GM18951 (cell line): ENCODE data around the gene RBPMS2.

Experiments used
- POLR2A ChIP-seq: IDR thresholded peaks from 4 replicates; pipeline ENCODE4 v1.6.1; 2011; ENCODE audit warnings: mild to moderate bottlenecking; ENCODE audit not compliant: insufficient read length, insufficient read depth; ENCODE audit errors: extremely low read depth
- in situ Hi-C: fragments of 300-500 bp; cut with MboI; formaldehyde crosslinking; loops from one replicate; pipeline ENCODE4 v1.12.0; 2022; ENCODE audit warnings: low sequenced_read_pairs, mixed read lengths, inconsistent platforms; ENCODE audit not compliant: unreplicated experiment

Gene RBPMS2

GRCh38 chr15:64696481-64696880 is 78.9 kb downstream of the RBPMS2 start:
- in situ Hi-C loops: loop anchor here (25.0 kb wide), 1 partner anchor 484 kb away; no protein-coding TSS in a partner anchor
- TF ChIP-seq POLR2A: no peak

DNA sequence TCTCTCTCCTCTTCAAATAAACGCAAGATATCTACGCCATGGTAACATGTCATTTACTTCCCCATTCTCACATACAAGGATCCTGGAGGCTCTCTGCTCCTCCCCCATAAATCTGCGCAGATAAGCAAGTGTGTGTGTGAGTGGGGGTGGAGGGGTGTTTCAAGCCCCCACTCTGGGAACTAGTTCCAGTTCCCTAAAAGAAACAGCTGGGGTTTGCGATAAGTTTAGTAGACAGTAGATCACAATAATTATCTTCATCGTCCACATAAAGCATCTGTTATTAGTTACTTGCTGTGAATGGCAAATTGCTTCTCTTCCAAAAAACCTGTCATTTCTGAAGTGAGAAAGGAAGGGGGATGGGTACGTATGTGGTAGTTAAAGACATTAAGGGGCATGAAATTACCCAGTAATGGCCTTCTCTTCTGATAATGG is 79.8 kb downstream of the RBPMS2 start:
- in situ Hi-C loops: loop anchor here (25.0 kb wide), 1 partner anchor 483 kb away; no protein-coding TSS in a partner anchor
- no peak for TF ChIP-seq POLR2A

GRCh38 chr15:64694816-64695215 is 80.6 kb downstream of the RBPMS2 start:
- TF ChIP-seq POLR2A: no peak
- in situ Hi-C loops: loop anchor here (25.0 kb wide), 1 partner anchor 483 kb away; no protein-coding TSS in a partner anchor

- in situ Hi-C loops: loop anchor here (25.0 kb wide), 1 partner anchor 481 kb away; no protein-coding TSS in a partner anchor
- no peak for TF ChIP-seq POLR2A
Measured at GRCh38 chr15:64693134-64693533, 82.3 kb downstream of the RBPMS2 start.

DNA sequence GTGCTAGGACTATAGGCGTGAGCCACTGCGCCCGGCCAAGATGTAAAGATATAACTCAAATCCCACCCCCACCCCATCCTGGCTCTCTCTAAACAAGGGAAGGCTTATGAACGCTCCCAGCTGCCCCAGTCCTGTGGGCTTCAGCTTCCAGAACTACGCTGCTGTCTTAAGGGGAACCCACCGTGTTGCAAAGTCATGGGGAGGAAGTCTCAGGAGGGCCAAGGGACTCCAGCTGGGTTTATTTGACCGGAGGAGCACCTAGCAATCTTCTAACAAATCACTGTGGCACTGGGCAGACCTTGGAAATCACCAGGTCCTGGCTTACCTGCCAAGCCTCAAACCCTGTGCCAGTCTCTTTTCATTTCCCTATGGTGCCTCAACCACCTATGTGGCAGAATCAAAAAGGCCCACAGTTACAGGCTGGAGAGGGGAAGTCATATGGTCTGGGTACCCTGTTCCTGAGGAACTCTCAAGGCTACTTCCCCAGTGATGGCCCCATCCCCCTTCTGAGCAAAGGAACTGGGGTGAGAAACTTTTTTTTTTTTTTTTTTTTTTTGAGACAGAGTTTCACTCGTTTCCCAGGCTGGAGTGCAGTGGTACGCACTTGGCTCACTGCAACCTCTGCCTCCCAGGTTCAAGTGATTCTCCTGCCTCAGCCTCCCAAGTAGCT is 83.4 kb downstream of the RBPMS2 start:
- no peak for TF ChIP-seq POLR2A
- in situ Hi-C loops: loop anchor here (25.0 kb wide), 1 partner anchor 480 kb away; no protein-coding TSS in a partner anchor

GRCh38 chr15:64690578-64691296 is 84.7 kb downstream of the RBPMS2 start:
- in situ Hi-C loops: loop anchor here (25.0 kb wide), 1 partner anchor 478 kb away; no protein-coding TSS in a partner anchor
- TF ChIP-seq POLR2A: no peak

GRCh38 chr15:64690008-64690407 is 85.4 kb downstream of the RBPMS2 start:
- in situ Hi-C loops: loop anchor here (25.0 kb wide), 1 partner anchor 478 kb away; no protein-coding TSS in a partner anchor
- TF ChIP-seq POLR2A: no peak
